ENCODE data around the gene ANAPC1.
A peak's percentile ranks its signal among the peaks of the same experiment; 100 is the strongest.
"Not testable (repeated sequence)": the region's sequence is repeated elsewhere in the genome, so short reads cannot be mapped to it uniquely, and the experiment has no call there.

ANAPC1 gene, protein sequence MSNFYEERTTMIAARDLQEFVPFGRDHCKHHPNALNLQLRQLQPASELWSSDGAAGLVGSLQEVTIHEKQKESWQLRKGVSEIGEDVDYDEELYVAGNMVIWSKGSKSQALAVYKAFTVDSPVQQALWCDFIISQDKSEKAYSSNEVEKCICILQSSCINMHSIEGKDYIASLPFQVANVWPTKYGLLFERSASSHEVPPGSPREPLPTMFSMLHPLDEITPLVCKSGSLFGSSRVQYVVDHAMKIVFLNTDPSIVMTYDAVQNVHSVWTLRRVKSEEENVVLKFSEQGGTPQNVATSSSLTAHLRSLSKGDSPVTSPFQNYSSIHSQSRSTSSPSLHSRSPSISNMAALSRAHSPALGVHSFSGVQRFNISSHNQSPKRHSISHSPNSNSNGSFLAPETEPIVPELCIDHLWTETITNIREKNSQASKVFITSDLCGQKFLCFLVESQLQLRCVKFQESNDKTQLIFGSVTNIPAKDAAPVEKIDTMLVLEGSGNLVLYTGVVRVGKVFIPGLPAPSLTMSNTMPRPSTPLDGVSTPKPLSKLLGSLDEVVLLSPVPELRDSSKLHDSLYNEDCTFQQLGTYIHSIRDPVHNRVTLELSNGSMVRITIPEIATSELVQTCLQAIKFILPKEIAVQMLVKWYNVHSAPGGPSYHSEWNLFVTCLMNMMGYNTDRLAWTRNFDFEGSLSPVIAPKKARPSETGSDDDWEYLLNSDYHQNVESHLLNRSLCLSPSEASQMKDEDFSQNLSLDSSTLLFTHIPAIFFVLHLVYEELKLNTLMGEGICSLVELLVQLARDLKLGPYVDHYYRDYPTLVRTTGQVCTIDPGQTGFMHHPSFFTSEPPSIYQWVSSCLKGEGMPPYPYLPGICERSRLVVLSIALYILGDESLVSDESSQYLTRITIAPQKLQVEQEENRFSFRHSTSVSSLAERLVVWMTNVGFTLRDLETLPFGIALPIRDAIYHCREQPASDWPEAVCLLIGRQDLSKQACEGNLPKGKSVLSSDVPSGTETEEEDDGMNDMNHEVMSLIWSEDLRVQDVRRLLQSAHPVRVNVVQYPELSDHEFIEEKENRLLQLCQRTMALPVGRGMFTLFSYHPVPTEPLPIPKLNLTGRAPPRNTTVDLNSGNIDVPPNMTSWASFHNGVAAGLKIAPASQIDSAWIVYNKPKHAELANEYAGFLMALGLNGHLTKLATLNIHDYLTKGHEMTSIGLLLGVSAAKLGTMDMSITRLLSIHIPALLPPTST (N-terminal part only)

DNA sequence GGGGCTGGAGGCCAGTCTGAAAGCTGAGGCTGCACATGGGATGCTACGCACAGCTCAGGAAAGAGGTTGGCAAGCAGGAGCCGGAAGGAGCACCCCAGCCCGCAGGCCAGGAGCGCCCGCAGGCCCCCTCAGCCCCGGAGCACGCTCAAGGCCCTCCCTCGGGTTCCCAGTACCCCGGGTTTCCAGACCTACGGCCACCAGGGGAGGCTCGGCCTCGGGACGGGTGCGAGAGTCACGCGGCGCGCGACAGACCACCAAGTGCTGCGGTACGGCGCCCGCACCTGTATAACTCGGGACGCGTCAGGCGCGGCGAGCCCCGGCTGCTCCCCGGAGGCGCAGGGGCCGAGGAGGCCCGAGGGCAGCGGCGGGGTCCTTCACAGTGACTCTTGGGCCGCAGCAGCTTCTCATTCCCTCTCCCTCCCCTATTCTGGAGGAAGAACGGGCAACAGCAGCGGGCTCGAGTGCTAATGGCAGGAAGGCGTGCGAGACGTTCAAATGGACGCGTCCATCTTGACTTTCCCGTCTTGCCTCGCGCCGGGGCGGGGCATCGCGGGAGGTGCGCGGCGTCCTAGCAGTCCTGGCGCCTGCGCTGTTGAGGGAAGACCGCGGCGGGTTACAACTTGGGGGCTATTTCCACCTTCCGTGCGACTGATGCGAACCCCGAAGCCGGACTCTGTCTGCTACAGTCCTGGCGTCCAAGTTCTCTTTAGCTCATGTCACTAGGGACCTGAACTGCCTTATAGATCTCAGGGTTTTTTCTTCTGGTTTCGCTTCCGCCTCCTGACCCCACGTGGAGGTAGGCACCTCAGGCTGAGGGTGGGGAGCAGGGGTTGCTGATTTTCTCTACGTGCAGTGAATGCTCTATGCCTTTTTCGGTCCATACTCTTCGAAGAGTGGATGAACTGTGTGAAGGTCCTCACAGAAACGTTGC, at the start of gene ANAPC1:
Gene ANAPC1 (minus strand): TSS at position 533 of the 931 bp plus-strand sequence. CDS start 3,368 bp downstream, outside the sequence.
- peak; percentile 80 for DNase-seq

DNA sequence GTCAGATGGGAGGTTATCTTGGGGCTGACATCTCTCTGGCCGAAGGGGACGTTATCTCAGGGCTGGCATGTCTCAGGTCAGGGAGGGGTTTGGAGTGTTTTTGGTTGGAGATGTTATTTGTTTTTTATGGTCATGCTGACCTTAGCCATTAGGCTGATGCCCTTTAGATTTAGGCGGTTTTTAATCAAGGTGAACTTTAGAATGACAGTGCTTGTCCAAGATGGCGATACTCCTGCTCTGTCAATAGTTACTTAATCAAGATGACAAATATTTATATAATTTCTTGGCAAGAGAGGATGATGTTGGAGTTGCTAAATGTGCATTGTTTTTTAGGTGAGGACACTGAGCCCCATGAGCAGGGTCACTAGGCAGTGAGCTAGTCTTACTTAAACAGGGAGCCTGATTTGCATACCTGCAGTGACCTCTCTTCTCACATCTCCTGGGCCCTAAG, 48.9 kb upstream of the ANAPC1 start:
- no peak for DNase-seq

DNA sequence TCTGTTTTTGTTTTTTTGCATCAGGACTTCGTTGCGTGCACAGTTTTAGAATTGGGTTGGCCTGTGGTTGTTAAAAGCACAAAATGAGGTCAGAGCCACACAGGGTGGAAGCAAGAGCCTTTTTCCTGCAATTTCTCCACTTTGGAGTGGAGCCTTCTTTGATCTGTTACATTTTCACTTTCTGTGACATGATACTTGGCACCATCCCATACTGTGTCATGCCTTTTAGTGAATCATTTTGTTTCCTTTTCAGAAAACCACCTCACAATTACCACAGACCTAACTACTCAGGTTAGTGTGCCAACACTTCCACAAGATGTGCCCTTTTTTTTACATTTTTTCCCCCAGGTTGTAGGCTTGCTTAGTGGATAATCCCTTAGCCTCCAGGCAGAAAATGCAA, 46.9 kb upstream of the ANAPC1 start:
- DNase-seq: peak; percentile 67

DNA sequence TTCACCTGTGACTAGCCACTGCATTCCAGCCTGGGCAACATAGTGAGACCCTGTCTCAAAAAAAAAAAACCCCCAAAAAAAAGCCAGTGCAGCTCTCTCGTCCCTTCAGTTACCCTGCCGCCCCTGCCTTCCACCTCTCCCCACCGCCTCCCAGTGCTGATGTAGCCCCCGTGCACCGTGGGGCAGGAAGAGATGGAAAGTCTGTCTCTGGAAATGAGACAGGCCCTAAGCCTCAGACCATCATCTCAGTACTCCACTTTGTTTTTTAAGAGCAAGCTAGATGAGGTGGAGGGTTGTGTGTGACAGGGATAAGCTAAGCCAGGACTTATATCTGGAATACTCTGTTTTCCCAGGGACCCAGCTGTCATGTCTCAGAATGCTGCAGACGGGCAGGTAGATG, 46.4 kb upstream of the ANAPC1 start:
- no peak for DNase-seq

DNA sequence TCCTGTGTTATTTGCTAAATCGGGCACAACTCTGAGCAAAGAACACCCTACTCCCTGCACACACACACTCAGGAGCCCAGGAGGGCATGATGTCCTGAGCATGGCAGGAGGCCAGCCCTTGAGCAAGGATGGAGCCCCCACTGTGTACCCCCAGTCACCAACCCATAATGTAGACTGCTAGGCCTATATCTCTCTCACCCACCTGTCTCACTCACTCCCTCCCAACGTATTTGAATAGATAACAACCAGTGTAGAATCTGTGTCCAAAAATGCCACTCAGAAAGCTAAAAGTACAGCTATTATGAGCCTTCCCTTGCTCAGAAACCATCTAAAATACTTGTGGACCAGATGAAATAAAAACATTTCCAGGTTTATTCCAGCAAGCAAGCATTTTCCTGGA, 43.7 kb upstream of the ANAPC1 start:
- DNase-seq: no peak

DNA sequence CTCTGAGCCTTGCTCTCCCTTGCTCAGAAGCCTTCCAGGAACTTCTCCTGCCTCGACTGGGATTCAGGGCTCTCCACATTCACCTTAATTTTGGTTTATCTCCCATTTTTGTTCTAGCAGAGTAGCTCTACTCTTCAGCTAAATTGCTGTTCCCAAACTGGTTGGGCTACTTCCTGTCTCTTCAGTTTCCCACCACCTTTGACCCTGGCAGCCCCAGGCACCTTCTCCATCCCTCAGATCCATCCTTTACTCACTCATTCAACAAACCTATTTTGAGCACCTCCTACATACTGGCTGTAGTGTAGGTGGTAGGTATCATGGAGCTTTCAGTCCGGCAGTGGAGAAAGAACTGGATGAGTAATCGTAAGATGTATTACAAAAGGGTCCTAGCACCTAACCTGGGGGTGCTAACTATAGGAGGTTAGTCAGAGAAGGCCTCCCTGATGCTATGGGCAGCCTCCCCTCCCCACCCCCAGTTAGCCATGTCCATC, 40.7 kb upstream of the ANAPC1 start:
- DNase-seq: no peak

DNA sequence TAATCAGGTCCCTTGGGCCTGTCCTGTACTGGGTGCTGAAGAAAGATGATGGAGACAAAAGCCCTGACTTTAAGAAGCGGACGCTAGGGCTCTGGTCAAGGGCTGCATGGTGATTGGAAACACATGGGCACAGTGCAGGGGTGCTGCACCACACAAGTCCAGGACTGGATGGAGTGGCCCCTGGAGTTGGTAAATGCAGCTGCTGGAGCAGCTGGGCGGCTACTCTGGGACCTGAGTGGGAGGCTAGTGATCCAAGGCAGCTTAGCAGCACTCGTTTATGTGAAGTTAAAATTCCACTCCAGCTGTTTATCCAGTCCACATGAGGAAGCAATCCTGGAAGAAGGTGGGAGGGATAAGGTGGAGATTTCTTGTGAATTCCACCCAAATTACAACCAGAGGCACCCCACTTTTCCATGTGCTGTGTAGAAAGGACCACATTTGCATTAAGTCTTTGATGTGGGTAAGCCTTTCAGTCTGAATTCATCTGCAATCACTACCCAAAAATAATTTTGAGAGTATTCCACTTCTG, 39.3 kb upstream of the ANAPC1 start:
- DNase-seq: peak; percentile 15

DNA sequence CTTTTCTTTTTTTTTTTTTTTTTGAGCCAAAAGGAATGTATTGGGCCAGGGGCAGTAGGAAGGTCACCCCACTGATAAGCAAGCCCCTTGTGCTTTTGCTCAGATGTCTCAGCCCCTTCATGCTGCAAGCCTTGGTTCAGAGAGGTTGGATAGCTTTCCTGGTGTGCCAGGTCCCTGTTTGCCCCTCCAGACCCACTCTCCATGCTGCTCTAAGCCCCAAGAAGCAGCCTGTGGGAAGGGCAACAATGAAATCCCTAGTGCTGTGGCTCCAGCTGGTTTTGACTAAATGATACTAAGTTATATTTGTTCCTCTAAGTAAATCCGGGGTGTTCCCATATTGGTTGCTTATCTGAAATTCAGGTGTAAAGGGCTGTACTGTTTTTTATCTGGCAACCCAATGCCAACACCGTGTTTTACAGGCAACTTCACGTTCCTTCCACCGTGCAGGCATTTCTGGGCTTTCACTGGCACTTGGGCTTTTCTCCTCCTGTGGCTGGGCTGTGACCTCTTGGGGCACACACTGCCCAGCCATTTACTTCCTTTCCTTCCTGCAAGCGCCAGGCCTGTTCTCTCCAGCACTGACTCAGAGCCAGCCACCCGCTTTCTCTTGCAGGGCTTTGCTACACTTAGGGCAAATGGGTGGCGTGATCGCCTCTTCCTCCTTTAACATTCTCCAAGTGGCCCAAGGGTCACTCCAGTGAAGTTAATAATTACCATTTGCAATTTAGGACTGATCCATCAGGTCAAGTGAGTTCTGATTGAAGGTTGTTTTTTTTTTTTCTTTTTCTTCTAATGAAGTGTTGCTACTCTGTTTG, 36.0 kb upstream of the ANAPC1 start:
- DNase-seq: no peak

DNA sequence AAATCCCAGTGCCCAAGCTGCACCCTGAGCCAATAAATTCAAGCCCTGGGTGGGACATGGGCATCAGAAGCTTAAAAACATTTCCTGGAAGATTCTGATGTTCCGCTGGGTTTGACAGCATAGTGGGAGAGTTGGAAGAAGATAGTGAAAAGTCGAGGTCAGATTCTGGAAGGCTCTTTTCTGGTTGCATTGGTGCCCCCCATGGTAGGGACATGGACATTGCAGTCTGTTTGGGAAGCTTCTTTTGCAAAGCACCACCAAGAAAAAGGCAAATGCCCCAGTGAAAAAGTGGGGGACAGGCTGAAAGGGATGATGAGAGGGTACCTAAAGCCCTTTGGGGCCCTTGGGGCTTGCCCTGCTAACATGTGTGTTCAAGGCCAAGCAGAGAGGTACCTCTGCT, 35.4 kb upstream of the ANAPC1 start:
- DNase-seq: no peak

DNA sequence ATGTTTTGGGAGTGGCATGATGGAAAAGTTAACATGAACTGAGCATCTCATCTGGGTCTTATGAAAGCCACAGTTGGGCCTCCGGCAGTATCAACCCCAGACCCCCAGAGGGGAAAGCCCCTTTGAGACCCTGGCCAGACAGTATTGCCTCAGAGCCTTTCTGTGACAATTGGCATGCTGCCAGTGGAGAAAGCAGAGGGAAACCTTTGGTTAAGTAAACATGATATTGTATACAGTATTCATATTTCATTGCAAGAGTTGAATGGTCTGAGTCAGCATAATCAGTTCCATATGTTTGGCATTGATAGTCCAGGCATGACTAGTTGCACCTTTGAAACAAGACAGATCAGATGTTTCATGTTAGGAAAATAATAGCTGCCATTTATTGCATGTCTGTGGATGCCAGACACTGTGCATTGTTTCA, 34.4 kb upstream of the ANAPC1 start:
- peak; percentile 96 for DNase-seq

DNA sequence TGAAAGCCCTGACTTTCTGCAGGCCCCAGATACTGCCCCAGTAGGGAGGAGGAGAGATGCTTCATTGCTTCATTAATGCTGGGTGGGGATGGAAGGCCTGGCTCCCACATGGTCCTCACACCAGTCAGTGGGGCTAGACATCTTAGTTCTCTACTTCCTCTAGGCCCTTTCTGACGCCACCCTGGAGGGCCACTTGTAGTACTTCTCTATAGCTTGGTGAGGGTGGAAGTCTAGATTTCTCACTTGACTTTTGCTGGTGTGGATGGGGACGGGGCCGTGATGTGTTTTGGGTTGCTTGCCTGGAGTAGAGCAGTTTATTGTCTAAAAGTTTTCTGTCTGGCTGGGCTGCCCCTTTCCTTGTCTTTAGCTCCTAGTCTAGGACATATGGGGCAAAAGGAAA, 33.1 kb upstream of the ANAPC1 start:
- no peak for DNase-seq

DNA sequence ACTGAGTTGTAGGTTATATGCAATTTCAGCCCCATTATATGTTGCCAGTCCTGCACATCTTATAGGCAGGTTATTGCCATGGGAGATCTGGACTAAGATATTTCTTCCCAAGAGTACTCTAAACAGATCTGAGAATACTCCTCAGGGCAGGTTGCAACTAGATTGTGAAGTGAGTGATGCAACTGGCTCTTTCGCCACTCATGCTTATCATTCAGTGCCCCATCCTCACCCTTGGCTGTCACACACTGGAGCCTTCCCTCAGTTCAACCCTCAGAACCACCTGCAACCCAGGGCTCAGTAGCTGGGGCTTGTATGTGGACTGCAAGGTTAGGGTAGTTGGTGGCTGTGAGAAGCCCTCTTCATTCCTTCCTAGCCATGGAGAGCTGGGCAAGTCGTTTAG, 28.6 kb upstream of the ANAPC1 start:
- no peak for DNase-seq

DNA sequence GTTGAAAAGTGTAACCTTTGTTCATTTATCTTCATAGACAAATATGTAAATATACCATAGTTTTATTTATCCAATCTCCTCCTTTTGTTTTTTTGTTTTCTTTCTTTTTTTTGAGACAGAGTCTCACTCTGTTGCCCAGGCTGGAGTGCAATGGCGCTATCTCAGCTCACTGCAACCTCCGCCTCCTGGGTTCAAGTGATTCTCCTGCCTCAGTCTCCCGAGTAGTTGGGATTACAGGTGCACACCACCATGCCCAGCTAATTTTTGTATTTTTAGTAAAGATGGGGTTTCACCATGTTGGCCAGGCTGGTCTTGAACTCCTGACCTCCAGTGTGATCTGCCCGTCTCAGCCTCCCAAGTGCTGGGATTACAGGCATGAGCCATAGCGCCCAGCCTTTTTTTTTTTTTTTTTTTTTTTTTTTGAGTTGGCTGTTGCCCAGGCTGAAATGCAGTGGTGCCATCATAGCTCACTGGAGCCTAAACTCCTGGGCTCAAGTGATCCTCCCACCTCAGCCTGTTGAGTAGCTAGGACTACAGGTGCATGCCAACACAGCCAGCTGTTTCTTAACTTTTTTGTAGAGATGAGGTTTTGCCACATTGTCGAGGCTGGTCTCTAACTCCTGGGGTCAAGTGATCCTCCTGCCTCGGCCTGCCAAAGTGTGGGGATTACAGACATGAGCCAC, 27.4 kb upstream of the ANAPC1 start:
- not testable (repeated sequence) for DNase-seq

DNA sequence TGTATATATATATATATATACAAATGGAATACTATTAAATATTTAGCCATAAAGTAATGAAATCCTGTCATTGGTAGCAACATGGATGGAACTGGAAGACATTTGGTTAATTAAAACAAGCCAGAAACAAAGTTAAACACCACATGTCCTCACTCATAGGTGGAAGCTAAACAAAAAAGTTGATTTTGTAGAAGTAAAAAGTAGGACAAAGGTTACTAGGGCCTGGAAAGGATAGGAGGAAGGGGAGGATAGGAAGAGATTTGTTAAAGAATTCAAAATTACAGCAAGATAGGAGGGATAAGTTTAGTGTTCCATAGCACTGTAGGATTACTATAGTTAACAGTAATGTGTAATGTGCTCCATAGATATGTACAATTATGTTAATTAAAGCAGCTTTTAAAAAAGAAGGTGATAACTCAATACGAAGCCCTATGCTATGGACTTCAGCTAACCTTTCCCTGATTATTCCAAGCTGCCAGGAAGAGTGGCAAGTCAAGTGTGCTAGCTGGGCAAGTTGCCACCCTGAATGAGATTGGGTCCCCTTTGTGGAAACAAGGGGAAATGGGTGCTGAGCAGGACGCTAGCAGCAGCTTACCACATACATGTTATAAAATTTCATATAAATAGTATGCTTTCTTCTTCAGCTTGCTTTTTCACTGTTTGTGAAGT, 26.8 kb upstream of the ANAPC1 start:
- DNase-seq: no peak

DNA sequence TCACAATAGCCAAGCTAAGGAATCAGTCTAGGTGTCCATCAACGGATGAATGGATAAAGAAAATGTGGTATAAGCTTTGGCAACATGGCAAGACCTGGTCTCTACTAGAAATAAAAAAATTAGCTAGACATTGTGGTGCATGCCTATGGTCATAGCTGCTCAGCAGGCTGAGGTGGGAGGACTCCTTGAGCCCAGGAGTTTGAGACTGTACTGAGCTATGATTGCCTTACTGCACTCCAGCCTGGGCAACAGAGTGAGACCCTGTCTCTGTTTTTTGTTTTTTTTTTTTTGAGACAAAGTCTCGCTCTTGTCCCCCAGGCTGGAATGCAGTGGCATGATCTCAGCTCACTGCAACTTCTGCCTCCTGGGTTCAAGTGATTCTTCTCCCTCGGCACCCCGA, 26.0 kb upstream of the ANAPC1 start:
- DNase-seq: not testable (repeated sequence)

DNA sequence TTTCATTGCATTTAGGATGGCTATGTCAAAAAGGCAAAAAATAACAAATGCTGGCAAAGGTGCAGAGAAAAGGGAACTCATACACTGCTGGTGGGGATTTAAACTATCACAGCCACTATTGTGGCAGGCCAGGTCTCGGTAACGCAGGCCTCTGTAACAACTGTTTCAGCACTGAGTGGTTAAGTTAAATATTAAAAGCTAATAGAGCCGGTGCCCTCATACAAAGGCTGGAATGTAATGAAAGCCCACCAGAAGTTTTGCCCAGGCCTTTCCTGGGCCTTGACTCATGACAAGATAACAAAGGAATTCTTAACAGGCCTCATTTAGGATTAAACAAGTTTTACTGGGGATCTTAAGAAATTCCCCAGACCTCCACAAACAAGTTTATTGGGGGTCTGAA, 25.1 kb upstream of the ANAPC1 start:
- no peak for DNase-seq

DNA sequence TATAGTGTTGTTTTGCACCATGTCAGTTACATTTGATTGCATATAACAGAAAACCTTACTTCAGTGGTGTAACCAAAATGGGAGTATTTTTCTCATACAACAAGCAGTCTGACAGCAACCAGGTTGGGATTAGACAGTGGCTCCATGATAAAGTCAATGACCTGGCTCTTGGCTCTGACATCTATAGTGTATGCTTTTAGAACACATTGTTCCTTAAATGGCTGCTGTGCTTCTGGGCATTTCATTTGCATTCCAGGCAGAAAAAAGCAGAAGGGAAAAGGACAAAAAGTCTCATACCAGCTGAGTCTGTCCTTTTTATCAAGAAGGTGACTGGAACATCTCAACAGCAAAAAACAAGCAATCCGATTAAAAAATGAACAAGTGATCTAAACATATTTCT, 24.6 kb upstream of the ANAPC1 start:
- DNase-seq: no peak

DNA sequence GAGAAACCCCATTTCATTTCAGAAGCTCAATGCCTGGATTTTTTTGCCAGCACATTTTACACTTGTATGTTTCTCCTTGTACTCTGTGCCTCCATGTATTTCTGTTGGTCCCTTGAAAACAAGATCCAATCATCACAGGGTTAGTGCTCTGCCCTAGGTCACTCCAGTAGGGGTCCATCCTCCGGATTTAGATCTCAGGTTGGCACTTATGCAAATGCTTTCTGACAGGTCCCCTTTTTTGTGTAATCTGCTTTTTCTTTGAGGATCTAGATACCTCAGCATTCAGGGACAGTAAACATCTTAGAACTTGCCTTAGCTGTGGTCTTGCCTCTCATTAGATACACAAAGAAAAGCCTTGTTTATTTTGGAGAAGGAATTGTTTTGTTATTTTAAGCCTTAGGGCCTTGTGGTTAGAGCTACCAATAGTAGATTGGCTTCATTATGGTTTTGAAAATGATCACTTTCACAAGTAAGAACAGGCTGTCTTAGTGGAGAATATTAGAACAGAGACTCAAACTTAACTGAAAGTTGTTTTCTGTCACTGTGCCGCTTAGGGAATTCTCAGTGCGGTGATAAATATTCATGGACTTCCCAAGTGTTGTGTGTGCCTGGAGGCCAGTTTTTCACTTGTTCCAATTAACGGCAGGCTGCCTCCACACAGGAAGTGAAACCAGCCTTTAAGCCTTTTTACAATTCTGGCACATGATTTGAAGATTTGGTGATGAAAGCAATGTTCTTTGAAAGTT, 22.2 kb upstream of the ANAPC1 start:
- DNase-seq: no peak

DNA sequence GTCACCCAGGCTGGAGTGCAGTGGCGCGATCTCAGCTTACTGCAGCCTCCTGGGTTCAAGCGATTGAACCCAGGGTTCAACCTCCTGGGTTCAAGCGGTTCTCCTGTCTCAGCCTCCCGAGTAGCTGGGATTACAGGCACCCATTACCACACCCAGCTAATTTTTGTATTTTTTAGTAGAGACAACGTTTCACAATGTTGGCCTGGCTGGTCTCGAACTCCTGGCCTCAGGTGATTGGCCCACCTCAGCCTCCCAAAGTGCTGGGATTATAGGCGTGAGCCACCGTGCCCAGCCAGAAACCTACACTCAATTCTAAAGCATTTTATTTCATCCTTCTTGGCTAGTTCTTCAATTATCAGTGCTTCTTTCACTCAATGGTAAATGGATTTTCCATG, 21.5 kb upstream of the ANAPC1 start:
- not testable (repeated sequence) for DNase-seq
